Measurements from ENCODE around the gene SRRM4.
"Not testable (repeated sequence)": the region's sequence is repeated elsewhere in the genome, so short reads cannot be mapped to it uniquely, and the experiment has no call there.

Gene SRRM4, protein sequence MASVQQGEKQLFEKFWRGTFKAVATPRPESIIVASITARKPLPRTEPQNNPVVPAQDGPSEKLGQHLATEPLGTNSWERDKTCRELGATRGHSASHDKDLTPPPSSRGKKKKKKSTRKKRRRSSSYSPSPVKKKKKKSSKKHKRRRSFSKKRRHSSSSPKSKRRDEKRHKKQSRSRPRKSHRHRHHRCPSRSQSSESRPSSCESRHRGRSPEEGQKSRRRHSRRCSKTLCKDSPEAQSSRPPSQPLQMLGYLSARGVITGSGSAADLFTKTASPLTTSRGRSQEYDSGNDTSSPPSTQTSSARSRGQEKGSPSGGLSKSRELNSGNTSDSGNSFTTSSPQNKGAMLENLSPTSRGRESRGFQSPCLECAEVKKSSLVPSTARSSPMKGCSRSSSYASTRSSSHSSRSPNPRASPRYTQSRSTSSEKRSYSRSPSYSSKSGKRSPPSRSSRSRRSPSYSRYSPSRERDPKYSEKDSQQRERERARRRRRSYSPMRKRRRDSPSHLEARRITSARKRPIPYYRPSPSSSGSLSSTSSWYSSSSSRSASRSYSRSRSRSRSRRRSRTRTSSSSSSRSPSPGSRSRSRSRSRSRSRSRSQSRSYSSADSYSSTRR

DNA sequence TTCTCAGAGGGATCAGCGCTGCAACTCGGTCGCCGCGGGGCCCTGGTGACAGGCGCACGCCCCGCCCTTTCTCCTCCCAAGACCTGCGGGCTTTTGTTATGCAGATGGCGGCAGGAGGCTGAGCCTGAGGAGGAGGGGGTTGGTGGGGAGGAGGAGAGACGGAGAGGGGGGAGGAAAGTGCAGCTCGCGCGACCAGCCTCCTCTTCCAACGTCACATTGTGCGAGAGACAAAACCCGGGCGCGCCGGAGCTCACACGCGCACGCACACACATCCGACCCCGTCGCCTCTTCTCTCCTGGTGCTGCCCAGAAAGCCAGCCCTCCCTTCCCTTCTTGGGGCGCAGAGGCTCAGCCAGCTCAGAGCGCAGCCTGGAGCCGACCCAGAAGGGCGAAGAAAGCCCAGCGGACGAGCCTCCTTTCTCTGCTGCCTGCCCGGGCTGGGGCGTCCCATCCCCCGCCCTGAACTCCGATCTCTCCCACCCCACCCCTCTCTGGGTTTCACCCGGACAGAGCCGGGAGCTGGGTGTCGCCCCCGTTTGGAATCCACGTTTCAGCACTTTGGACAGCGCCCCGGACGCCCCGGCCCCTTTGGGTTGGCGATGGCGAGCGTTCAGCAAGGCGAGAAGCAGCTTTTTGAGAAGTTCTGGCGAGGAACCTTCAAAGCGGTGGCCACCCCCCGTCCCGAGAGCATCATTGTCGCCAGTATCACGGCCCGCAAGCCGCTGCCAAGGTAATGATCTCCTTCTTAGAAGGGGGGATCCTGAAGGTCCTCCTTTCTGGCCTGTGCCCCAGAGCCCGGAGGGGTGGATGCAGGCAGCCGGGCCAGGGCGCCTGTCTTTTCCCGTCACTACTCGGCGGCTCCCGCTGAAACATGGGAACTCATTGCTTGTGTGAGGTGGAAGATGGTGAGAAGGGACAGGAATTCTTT, at the start of gene SRRM4:
TSS of gene SRRM4 (plus strand) at position 257 of the 927 bp plus-strand sequence. CDS start at position 599, 342 bp downstream.
- DNase-seq (ENCODE audit: low read depth in 2 of 2): no peak

DNA sequence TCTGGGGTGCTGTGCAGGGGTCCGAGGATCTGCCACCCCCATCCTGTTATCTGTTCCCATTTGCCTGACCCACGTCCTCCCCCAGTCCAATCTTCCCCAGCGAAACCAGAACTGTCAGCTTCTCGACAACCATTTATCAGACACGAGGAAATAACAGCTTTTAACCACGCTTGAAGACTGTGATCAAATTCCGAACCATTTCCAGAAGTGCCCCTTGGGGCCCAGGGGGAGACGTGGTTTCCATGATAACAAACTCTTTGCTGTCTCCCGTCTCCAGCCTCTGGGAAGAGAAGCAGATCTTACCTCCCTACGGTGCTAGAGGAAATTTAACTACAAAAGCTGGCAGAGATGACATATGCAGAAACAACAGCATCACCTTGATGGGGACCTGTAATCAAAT, 35.1 kb upstream of the SRRM4 start:
- DNase-seq (ENCODE audit: low read depth in 2 of 2): no peak

DNA sequence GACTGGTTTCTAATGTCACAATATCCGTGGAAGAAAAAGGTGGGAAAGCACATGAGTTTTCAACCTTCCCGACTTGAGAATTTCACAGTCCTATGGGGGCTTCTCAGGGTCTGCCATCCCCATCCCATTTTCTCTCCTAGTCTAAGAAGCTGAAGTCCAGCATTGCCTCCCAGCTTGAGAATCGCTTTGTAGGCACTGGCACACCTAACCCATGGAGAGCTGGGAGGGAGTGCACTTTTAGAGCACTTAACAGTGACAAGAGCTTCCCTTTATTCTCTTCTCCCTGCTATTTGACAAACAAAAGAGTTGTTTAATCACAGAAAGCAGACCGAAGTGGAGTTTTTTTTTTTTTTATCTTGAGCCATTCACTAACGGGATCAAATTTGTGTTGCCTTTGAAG, 22.8 kb upstream of the SRRM4 start:
- DNase-seq (ENCODE audit: low read depth in 2 of 2): no peak

DNA sequence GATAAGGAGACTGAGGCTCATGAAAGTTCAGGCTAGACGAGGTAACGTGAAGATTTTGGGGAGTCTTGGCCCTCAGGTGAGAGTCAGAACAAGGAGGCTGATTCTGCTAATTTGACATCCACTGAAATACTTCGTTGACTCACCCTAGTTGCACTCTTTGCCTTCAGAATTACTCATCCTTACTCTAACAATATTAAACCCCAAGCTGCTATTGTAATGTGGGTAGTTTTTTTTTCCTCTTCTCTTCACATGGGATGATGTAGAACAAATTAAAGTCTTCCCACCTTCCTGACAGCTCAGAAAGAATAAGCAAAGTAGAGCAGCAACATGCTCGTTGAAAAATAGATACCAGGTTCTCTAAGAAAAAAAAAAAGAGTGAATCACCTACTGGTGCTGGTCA, 22.0 kb upstream of the SRRM4 start:
- DNase-seq (ENCODE audit: low read depth in 2 of 2): no peak

DNA sequence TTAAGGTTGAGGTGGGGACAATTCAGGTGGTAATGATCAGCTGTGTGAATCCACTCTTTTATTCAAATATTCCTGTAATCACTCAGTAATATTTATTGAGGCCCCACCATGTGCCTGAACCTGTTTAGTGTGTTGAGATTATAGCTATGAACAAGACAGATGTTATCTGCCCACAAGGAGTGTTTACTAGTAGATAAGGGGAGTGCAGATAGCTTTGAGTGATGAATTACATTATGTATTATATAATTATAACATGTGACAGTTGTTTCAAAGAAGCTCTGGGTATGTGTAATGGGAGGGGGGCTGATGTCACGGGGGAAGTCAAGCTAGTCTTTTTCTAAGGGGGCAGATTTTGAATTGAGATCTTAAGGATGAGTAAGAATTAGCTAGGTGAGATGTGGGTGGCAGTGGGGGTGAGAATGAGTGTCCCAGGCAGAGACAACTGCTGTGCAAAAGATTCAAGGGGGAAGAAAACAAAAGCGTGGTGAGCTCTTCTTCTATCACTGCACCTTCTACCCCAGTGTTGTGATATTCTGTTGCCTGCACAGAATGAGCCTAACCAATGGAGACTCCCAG, 21.3 kb upstream of the SRRM4 start:
- DNase-seq (ENCODE audit: low read depth in 2 of 2): no peak

DNA sequence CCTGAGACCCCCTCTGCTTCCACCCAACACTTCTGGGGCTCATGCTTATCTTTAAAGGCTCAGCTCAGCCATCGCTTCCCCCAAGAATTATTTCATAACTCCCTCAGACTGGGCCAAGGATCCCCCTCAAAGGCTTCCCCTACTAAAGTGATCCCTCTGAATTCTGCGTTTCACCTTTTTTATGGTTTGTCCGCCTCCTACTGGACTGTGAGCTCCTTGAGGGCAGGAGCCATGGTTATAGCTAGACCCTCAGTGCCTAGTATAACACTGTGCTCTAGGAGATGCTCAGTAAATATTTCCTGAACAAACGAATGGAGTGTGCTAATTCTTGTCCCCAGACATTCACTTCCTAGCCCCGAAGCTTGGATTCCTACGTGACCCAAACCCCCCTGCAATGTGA, 20.5 kb upstream of the SRRM4 start:
- no peak for DNase-seq (ENCODE audit: low read depth in 2 of 2)

DNA sequence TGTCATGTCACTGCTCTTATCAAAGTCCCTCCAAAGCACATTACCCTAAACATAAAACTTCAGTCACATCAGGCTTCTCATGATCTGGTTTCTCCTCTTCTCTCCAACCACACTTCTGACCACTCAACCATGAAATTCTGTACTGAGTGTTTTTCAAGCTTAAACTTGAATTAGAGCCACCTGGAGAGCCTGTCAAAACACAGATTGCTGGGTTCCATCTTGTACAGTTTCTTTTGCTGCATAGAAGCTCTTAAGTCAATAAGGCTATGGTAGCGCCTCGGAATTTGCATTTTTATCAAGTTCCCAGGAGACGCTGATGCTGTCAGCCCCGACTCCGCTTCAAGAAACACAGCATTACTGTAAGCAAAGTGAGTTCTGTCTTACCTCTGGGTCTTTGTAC, 16.4 kb upstream of the SRRM4 start:
- DNase-seq (ENCODE audit: low read depth in 2 of 2): no peak

DNA sequence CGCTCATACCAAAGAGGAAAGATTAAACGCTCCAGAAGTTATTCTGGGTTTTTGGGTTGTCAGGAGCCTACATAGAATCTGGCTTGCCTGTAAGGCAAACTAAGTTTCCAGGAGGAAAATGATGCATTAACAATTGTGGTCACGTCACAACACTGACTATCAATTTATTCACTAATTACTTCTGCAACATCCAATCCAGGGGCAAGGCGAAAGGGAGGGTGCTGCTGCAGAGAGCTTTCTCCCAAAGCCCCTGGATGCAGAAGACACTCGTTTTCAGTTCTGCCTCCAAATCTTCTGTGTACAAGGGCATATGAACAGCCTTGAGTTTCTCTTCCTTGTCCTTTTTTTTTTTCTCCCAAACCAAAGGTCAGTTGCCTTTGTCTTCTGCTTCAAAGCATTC, 10.5 kb upstream of the SRRM4 start:
- DNase-seq (ENCODE audit: low read depth in 2 of 2): no peak

DNA sequence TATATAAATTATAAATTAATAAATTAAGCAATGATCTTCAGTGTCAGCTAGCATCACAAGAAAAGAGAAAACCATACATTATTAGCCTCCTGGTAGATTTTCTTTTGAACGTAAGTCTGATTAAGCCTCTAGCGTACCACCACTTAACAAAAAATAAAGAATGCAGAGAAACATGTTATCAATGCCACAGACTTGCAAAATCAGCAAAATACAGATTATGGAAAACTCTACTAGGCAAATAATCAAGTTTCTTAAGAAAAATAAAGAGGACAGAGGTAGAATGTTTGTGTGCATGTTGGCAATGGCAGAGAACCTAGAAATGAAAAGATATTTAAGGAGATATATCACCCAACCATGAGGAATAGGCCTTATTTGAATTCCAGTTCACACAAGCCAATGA, 8.4 kb upstream of the SRRM4 start:
- no peak for DNase-seq (ENCODE audit: low read depth in 2 of 2)

DNA sequence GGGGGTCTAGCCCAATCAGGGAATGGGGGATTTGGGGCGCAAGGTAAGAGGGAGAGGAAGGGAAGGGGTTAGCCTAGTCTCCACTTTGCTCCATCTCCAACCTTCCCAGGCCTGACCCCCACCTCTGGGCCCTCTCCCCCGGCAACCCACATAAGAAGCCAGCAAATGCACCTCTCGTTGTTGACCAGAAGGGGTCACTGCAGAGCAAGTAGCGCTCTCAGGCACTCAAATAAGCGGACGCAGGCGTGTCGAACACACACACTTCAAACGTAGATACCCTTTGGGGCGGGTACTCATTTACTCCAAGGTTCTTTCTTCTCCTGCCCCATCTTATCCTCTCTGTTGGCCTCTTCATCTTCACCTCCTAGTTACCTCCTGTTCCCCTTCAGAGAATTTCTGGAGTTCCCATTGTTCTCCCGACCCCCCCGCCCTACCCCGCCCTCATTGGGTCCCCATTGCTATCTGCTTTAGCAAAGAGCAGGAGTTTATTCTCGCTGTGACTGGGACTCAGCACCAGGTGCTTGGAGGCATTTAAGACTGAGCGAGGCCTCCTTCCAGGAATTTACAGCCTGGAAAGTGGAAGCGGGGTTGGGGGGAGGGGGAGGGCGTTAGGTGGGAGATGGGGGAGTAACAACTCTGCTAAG, 1.5 kb upstream of the SRRM4 start:
- peak in 1 of 2 donors; percentile 2 for DNase-seq (ENCODE audit: low read depth in 2 of 2)

DNA sequence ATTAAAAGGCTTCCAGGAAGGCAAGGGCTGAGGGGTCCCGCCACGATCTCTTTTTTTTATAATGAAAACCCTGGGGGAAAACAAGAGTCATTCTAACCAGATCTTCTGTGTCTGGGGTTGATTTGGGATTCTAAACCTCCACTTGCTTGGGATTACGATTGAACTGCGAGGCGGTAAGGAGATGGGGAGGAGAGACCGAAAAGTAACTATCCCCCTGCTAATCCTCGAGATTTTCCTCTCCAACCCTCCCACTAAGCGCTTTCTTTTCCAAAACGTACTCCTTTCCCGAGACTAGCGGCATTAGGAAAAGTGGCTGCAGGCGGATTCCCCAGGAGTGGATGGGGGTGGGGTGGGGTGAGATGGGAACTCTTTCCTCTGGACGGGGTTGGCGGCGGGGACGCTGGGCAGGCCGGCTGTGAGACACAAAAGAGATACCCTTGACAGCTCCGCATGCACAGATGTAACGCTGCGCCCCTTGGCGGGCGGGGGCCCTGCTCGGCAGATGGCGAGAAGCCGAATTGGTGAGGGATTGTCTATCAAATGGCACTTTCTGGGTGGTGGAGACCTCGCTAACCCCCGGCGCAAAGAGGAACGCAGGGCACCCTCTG, 830 bp upstream of the SRRM4 start:
- DNase-seq (ENCODE audit: low read depth in 2 of 2): no peak

DNA sequence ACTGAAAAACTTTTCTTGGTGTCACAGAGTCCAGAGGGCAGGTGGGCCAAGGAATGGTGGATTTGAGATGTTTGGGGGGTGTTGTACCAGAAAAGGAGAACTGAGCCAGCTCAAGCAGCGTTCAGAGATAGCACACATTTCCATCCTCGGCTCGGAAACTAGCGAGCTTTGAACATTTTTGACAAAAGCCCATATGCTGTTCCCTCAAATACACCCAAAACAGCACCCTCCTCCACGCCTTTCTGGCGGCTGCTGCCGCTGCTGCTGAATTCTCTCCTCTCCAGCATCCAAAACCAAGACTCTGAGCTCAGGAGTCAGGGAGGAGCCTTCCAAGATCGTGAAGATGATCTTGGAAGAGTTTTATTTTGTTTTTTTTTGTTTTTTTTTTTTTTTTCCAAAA, 961 bp downstream of the SRRM4 start:
- no peak for DNase-seq (ENCODE audit: low read depth in 2 of 2)

DNA sequence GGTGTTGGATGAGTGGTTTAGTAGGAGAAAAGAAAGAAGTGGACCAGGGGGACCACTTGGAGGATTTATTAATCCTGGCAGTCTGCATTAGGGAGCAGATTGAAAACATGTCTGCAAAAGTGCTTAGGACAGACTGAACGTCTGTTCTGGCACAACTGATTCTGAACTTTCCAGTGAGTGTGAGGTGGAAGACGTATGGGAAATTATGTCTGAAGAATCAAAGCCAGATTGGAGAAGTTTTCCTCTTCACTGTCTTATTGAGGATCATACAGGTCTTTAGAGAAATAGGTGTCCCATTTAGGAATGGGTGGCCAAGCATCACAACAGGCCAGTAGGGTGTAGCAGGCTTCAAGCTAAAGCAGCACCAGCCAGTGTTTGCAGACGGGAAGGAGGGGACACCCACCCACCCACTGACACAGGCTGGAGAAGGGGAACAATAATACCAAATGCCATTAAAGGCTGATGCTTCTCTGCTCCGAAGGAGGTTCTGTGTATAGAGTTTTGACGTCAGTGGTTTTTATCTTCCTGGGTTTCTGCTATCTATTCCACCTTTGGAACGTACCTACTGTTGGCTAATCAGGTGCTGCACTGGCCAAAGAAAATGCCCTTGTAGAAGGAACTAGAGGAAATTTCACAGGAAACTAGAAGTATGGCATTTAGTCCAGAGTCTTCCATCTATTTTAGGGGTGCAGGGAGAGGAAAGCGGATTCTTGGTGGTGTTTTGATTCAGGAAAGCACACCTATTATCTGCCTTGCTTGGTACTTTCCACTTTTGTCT, 1.8 kb downstream of the SRRM4 start:
- DNase-seq (ENCODE audit: low read depth in 2 of 2): no peak

DNA sequence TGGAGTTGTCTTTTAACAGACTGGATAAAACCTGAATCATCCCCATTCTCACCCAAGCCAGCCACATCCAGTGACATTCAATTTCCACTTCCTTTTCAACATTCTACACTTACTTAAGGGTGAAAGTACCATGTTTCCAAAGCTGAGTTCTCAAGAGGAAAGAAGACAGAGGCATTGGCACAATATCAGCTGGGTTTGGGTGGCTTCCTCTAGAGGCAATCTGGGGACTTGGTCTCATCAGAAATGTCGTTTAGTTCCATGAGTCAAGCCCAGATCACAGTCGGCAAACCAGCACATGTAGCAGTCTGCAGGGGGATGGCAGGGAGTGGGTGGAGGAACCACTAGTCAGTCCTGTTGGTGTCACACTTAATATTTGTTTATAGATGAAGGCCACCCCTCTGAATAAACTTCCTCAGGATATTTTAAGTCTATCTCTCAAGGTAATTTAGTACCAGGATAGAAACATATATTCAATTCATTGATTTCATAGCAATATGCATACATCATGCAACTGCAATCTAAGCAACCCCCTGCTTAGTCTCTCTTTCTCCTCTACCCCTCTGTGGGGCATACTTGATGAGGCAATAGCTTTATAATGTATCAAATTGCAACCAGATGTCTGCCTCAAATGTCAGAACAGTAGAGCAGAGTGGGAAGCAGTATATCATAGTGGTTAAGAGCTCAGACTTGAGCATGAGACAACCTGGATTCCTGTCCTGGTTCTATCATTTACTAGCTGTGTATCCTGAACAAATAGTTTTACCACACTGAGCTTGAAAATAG, 3.0 kb downstream of the SRRM4 start:
- no peak for DNase-seq (ENCODE audit: low read depth in 2 of 2)

DNA sequence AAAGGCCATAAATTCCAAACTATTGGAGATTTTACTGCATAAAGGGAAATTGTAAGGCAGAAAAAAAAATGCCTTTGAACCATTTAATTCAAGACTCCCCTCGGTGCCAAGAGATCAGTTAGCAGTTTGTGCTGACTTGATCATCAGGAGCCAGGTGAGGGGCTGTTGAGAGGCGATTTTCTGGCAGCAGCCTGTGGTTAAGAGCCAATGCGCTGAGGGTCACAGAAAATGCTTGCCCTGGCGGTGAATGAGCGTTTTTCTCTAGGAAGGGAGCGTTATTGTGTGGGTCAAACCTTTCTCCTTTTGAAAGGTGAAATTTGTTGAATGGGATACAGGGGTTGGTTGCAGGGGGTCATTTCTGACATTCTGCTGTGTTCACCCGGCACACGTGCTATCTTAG, 4.7 kb downstream of the SRRM4 start:
- DNase-seq (ENCODE audit: low read depth in 2 of 2): no peak

DNA sequence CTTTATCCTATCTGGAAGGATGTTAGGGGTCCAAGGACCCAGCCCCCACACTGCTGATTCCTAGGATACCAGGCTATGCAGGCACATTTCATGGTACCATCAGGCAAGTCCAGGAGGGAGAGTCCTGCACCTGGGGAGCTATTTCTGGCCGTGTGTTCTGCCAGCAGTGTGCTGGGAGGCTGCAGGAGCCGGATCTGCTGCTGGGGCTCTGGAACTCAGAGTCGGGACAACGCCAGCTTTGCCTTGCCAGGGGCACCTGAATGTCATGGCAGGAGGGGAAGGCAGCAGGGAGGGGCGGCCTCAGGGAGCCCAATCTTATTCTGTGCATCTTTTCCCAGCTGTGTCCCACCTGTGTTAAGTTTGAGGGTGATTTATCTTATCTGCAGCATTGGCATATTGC, 17.8 kb downstream of the SRRM4 start:
- DNase-seq (ENCODE audit: low read depth in 2 of 2): no peak

DNA sequence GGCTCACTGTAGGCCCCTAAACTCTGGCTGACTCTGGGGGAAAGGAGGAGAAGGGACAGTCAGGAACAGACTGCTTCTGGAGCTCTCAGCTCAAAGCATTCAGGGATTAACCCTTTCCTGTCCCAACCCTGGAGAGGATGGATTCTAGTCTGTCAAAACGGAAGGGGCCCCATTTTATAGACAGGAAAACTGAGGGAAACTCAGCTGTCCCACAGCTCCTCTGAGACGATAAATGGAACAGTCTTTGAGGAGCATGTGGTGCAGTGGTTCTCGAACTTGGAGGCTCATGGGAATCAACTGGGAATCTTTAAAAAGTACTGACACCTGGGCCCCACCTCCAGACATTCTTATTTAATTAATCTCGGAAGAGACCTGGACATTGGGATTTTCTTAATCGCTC, 23.7 kb downstream of the SRRM4 start:
- no peak for DNase-seq (ENCODE audit: low read depth in 2 of 2)

DNA sequence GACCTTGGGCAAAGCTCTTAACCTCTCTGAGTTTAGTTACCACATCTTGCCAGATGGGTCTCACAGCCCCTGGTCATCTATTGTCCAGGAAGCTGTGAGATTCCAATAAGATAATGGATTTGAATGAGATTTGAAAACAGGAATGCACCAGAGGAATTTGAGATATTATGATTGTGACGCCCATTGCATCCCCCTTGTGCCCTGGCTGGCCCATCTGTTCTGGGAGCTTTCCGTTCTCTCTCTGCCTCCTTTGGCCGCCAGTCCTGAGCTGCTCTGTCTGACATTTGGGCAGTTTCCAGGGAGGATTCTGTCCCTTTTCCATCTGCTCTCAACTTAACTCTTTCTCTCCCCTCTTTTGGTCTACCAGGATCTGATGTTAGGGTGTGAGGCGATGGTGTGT, 24.6 kb downstream of the SRRM4 start:
- DNase-seq (ENCODE audit: low read depth in 2 of 2): no peak

DNA sequence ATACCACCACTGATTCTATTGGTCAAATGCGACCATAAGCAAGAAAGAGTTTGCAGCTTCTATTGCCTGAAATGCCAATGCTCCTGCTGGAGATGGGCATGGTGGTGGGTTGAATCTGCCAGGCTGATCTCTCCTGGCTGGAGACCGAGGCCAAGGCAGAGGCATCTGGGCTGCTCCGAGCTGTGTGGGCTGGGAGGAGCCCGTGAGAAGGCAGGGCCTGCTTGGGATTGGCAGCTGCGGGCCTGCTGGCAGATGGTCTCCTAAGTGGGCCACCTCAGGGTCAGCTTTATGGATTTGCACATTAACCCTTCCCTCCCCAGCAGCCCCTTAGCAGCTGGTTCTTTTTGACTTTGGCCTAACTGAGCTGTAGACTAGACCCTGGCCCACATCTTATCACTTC, 25.4 kb downstream of the SRRM4 start:
- no peak for DNase-seq (ENCODE audit: low read depth in 2 of 2)

DNA sequence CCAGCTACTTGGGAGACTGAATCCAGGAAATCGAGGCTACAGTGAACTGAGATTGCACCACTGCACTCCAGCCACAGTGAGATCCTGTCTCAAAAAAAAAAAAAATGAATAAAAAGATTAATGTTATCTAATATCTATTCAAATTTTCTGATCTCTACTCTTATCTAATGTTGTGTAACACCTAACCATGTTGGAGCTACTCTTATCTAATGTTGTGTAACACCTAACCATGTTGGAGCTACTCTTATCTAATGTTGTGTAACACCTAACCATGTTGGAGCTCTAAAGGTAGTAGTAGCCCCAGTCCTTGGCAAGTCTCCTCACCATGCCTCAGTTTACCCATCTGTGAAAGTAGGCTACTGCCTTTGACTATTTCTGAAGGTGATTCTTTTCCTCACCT, 26.9 kb downstream of the SRRM4 start:
- not testable (repeated sequence) for DNase-seq (ENCODE audit: low read depth in 2 of 2)
